Heart left ventricle (tissue), 16 donors: ENCODE measurements around the gene IQGAP2. TPM values are rescaled to one million over a fixed set of nuclear protein-coding genes. Genes with fewer than 3 reads are reported as not detected.

Experiments used
- ATAC-seq, 4 donors: fragments of 200-7000 bp; cut with Tn5 transposase; one replicate each; pipeline ENCODE4 v1.9.1; 2020 to 2022; ENCODE audit warnings: moderate library complexity in 4 of 4, mild to moderate bottlenecking in 3 of 4, moderate number of reproducible peaks in 1 of 4
- DNase-seq, 5 donors: peaks; one replicate each; pipeline ENCODE4 v3.0.0-alpha.2; 2020
- H3K27ac ChIP-seq, 12 donors: fragments of 200-600 bp; sonication (generic) in 4 of 12; one replicate each; pipeline versions ENCODE4 v1.5.0 to v1.8.0; 2016 to 2022; ENCODE audit warnings: mild to moderate bottlenecking in 2 of 12
- H3K27me3 ChIP-seq, 9 donors: fragments of 200-600 bp; sonication (generic) in 2 of 9; one replicate each; pipeline versions ENCODE4 v1.5.1 to v1.8.0; 2016 to 2022; ENCODE audit warnings: mild to moderate bottlenecking in 3 of 9
- H3K36me3 ChIP-seq, 9 donors: fragments of 200-600 bp; sonication (generic) in 2 of 9; one replicate each; pipeline versions ENCODE4 v1.5.0 to v1.8.0; 2018 to 2022; ENCODE audit warnings: mild to moderate bottlenecking in 2 of 9
- H3K4me1 ChIP-seq, 12 donors: fragments of 200-600 bp; sonication (generic) in 4 of 12; one replicate each; pipeline versions ENCODE4 v1.5.0 to v1.8.0; 2016 to 2022; ENCODE audit warnings: mild to moderate bottlenecking in 3 of 12
- H3K4me3 ChIP-seq, 12 donors: fragments of 200-600 bp; sonication (generic) in 4 of 12; one replicate each; pipeline versions ENCODE4 v1.5.0 to v1.8.0; 2017 to 2022; ENCODE audit warnings: mild to moderate bottlenecking in 9 of 12, moderate library complexity in 4 of 12
- H3K9me3 ChIP-seq, 12 donors: fragments of 200-600 bp; sonication (generic) in 4 of 12; one replicate each; pipeline versions ENCODE4 v1.5.0 to v1.8.0; 2016 to 2022; ENCODE audit warnings: mild to moderate bottlenecking in 1 of 12
- POLR2A ChIP-seq, 2 donors: fragments of 450-650 bp; IDR thresholded peaks; one replicate each; pipeline ENCODE4 v1.6.1; 2017; ENCODE audit warnings: antibody characterized with exemption in 2 of 2, mild to moderate bottlenecking in 2 of 2, moderate library complexity in 2 of 2
- WGBS, 4 donors: extraction: QIAGEN DNeasy Blood & Tissue Kit in 2 of 4; methylation state at CpG; one replicate each; pipeline versions ENCODE4 v1.1.5 to v1.1.7; 2013 to 2018; 5-methylcytosine and 5-hydroxymethylcytosine counted together
- intact Hi-C, 10 donors: fragments of 100-400 bp; cut with DNase I; formaldehyde crosslinking; loops; one replicate each; pipeline versions ENCODE4 v1.11.1 to v1.14.2; 2022
- polyA plus RNA-seq, 2 donors: library from polyadenylated mRNA; stranded (reverse); fragments of 200-250 nt; gene quantifications; one replicate each; pipeline ENCODE4 v1.2.3, GENCODE V29; 2013
- total RNA-seq, 9 donors: library from RNA; depleted of rRNA in 2 of 9; stranded (reverse); fragments of >200 nt in 2 of 9; fragmentation: NEBNext Ultra II Directional in 3 of 9; extraction: Animal tissue kit (Norgen Biotek cat#: 25700) in 3 of 9; gene quantifications; one replicate each; pipeline versions ENCODE4 v1.1.0 to v1.2.4, GENCODE V29; 2016 to 2023
- TF ChIP-seq, protein P1 (sequence below), 12 donors: fragments of 200-600 bp; sonication (generic) in 4 of 12; IDR thresholded peaks; one replicate each; pipeline versions ENCODE4 v1.5.0 to v1.8.0; 2018 to 2022; ENCODE audit warnings: antibody characterized with exemption in 12 of 12, mild to moderate bottlenecking in 5 of 12
- donor health status: ischemic (EF 13 %, LVEDD 7.1; RV severe dilation, severe dysfunction).
- donor health status: healthy with polysubstance abuse.
- donor health status: DM: no; HTN: yes; CAD: no.
- donor health status: DM: no; HTN: no; CAD: no.
- donor health status: ischemic (EF 25% LVEDD 6.9; RV normal size, moderate dysfunction).
- donor health status: ischemic (EF 25% LVEDD 5.7; RV mildly dilated, moderate dysfunction).
- donor health status: healthy.
- donor health status: DM: yes; HTN: yes; CAD: no.
- donor health status: ischemic (EF 35%, LVEDD 5.7; RV mildly dilated, moderate dysfunction).
- donor health status: nonischemic (EF 11% LVEDD 7.7; RV severe dilation, severe dysfunction).
- donor health status: DM: yes; HTN: yes; CAD: no.
- donor health status: PGD.
- donor health status: ischemic (EF 29% LVEDD 5.4; RV normal size, mild dysfunction).
- donor health status: nonischemic (EF 23%, LVEDD 6.1; RV moderate dilation, normal function).

Gene IQGAP2
- total and polyA plus RNA-seq, 11 donors: 1.7 to 35.4 (median 6.1) TPM

DNA sequence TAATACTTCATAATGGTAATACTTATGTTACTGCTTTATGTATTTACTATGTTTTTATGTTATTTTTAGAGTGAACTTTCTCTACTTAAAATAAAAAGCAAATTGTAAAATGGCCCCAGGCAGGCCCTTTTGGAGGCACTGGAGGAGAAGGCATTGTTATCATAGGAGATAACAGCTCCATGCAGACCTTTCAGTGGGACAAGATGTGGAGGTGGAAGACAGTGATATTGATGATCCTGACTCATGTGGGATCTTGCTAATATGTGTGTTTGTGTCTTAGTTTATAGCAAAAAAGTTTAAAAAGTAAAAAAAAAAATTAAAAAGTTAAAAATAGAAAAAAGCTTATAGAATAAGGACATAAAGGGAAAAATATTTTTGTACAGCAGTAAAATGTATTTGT lies 74.5 kb downstream of the IQGAP2 start:
- no peak for TF ChIP-seq POLR2A (IDR thresholded peaks at IDR 0.05)
- Histone ChIP-seq H3K27me3 (no peaks in the 10 kb centered on the region), H3K27ac (no peak overlapping the region), H3K9me3 (no peaks in the 10 kb centered on the region), H3K4me1 (peaks cover 0 to 28% (median 0%) of the 10 kb centered on the region in 12 donors), H3K36me3 (no peaks in the 10 kb centered on the region), H3K4me3 (no peak overlapping the region)
- intact Hi-C loops: no loop called here
- DNase-seq (no peak), ATAC-seq (no peak)

DNA sequence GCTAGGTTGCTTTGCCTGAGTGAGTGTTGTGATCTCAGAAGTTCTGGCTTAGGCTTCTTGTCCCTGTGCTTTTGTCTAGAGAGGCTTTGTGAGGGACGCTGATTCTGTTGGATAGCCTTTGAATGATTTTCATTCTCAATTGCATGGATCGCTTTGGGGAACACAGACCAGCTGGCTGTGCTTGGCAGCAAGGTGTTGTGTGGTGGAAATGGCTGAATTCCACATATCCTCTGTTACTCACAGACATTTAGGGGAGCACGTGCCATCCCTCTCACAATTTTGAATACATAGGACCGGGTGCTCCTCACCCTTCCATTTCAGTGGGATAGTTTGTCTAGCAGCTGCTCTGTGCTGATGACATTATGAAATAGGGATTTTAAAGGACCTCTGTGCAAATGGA lies 76.2 kb downstream of the IQGAP2 start:
- Histone ChIP-seq H3K9me3 (no peaks in the 10 kb centered on the region), H3K27me3 (no peaks in the 10 kb centered on the region), H3K36me3 (no peaks in the 10 kb centered on the region), H3K4me3 (no peak overlapping the region), H3K4me1 (peaks cover 0 to 14% (median 0%) of the 10 kb centered on the region in 12 donors), H3K27ac (no peak overlapping the region)
- WGBS, 4 donors: 88 to 95% (median 90%) methylated on average over 4 of the region's 4 CpGs
- TF ChIP-seq, protein P1, sequence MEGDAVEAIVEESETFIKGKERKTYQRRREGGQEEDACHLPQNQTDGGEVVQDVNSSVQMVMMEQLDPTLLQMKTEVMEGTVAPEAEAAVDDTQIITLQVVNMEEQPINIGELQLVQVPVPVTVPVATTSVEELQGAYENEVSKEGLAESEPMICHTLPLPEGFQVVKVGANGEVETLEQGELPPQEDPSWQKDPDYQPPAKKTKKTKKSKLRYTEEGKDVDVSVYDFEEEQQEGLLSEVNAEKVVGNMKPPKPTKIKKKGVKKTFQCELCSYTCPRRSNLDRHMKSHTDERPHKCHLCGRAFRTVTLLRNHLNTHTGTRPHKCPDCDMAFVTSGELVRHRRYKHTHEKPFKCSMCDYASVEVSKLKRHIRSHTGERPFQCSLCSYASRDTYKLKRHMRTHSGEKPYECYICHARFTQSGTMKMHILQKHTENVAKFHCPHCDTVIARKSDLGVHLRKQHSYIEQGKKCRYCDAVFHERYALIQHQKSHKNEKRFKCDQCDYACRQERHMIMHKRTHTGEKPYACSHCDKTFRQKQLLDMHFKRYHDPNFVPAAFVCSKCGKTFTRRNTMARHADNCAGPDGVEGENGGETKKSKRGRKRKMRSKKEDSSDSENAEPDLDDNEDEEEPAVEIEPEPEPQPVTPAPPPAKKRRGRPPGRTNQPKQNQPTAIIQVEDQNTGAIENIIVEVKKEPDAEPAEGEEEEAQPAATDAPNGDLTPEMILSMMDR (IDR thresholded peaks at IDR 0.05): no peak
- TF ChIP-seq POLR2A (IDR thresholded peaks at IDR 0.05): no peak
- DNase-seq: no peak
- intact Hi-C loops: no loop called here
- no peak for ATAC-seq

DNA sequence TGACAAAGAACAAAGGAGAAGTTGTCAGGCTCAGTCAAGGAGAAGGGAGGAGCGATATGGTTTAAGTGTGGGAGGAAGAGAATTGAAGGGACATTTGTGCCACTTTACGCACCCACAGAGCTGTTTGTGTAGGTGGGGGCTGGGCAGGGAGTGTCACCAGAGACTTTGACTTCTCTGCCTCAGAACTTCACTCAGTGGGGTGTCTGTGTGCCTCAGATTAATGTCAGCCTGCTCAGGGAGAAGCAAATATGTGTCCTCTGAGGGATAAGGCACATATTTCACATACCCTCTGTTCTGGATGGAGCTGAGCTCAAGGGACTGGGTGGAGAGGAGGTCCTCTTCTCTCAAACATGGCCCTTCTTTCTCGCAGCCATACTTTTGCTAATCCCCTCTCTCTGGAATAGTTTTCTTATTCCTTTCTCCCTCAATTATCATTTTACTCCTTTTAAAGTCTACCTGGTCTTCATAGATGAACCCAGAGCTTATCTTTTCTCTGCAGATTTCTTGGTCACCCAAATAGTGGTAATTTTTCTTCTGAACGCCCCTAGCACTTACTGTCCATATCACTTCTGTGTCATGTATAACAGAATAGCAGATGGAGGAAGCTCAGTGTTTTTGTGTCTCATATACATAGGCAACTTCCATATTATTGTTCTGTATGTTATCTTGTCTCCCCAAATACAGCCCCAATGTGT lies 77.0 kb downstream of the IQGAP2 start:
- ATAC-seq (no peak), DNase-seq (no peak)
- intact Hi-C loops: no loop called here
- H3K27ac ChIP-seq: no peak overlapping the region
- TF ChIP-seq POLR2A (IDR thresholded peaks at IDR 0.05): no peak
- TF ChIP-seq, protein P1 (IDR thresholded peaks at IDR 0.05): no peak
- H3K4me1 ChIP-seq: peaks cover 0 to 14% (median 0%) of the 10 kb centered on the region in 12 donors
- no peaks in the 10 kb centered on the region for H3K36me3 ChIP-seq
- H3K9me3 ChIP-seq: no peaks in the 10 kb centered on the region
- H3K27me3 ChIP-seq: no peaks in the 10 kb centered on the region
- no peak overlapping the region for H3K4me3 ChIP-seq
- WGBS, 4 donors: 79 to 86% (median 82%) methylated on average over 4 of the region's 4 CpGs

DNA sequence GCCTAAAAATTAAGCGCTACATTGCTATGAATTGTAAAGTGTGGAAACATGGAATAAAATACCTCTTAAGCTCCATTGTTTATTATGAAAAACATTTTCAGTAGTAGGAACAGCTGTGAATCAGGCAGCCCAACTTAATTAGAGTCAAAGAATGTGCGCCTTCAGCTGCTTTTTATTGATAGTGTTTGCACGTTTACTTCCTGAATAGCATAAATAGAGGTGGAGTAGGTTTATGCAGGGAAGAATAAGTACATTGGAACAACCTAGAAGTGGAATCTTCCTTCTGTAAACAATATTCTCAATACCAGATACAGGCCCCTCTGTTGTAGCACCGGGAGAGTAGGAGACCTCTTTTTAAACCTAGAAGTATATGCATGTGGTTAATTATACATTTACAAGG lies 79.9 kb downstream of the IQGAP2 start:
- peaks cover 0 to 14% (median 0%) of the 10 kb centered on the region in 12 donors for H3K4me1 ChIP-seq
- H3K9me3 ChIP-seq: no peaks in the 10 kb centered on the region
- no peaks in the 10 kb centered on the region for H3K36me3 ChIP-seq
- no peak overlapping the region for H3K27ac ChIP-seq
- H3K27me3 ChIP-seq: no peaks in the 10 kb centered on the region
- no peak for ATAC-seq
- no peak for DNase-seq
- intact Hi-C loops: no loop called here
- TF ChIP-seq, protein P1 (IDR thresholded peaks at IDR 0.05): no peak
- TF ChIP-seq POLR2A (IDR thresholded peaks at IDR 0.05): no peak
- 74 to 82% (median 78%) methylated on average over 4 of the region's 4 CpGs for WGBS, 4 donors
- H3K4me3 ChIP-seq: no peak overlapping the region

DNA sequence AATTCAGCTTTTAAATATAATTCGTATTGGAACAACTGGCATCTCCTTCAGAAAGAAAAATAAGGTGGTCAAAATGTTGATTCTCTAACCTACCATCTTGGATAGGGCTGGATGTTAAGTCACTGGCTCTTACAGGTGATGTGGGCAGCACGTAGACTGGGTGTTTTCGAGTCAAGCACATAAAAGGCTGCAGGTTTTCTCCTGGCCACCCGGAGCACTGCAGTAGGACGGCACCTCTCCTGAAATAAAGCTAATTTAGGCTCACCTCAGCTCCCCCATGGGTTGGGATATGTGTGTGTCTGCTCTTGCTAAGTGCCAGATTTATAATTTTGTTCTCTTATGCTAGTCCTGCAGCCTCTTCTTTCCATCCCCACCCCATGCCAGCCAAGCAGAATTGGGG lies 80.3 kb downstream of the IQGAP2 start:
- no peaks in the 10 kb centered on the region for H3K36me3 ChIP-seq
- ATAC-seq (no peak), DNase-seq (no peak)
- H3K9me3 ChIP-seq: no peaks in the 10 kb centered on the region
- TF ChIP-seq, protein P1 (IDR thresholded peaks at IDR 0.05): no peak
- no peak for TF ChIP-seq POLR2A (IDR thresholded peaks at IDR 0.05)
- H3K4me1 ChIP-seq: peaks cover 0 to 14% (median 0%) of the 10 kb centered on the region in 12 donors
- H3K27me3 ChIP-seq: no peaks in the 10 kb centered on the region
- no peak overlapping the region for H3K27ac ChIP-seq
- WGBS, 4 donors: 62 to 70% (median 68%) methylated on average over 5 of the region's 5 CpGs
- H3K4me3 ChIP-seq: no peak overlapping the region
- intact Hi-C loops: no loop called here
